OCI-LY7 (cell line): ENCODE data around the gene BASP1. TPM values are rescaled to one million over a fixed set of nuclear protein-coding genes. Genes with fewer than 3 reads are reported as not detected.

Experiments
- BruUV-seq: library from RNA; stranded (reverse); fragments of 400-500 nt; replicated peaks from 2 replicates; lab custom pipeline; 2021; lab: Mats Ljungman, UMichigan
- CTCF ChIA-PET: fragments of 300-600 bp; sonication (Branson Sonifier 250); formaldehyde crosslinking; loops from one replicate; lab custom pipeline; 2022; ENCODE audit warnings: antibody characterized with exemption; ENCODE audit not compliant: unreplicated experiment; lab: Charles Lee
- POLR2A ChIA-PET: fragments of 300-600 bp; sonication (Branson Sonifier 250); formaldehyde crosslinking; loops from one replicate; lab custom pipeline; 2022; ENCODE audit warnings: antibody characterized with exemption; lab: Charles Lee
- DNase-seq: peaks from one replicate; pipeline ENCODE4 v3.0.0-alpha.2; 2015; ENCODE audit warnings: low spot score
- H2AFZ ChIP-seq: fragments of 200-600 bp; sonication (generic), shearing (Covaris generic); 2 replicates; pipeline ENCODE4 v1.6.1; 2014; ENCODE audit warnings: mild to moderate bottlenecking, antibody characterized with exemption, low read length, moderate library complexity
- H3K27ac ChIP-seq: fragments of 200-600 bp; sonication (generic); 2 replicates; pipeline ENCODE4 v1.5.1; 2014; ENCODE audit warnings: mixed run types, low read depth, mild to moderate bottlenecking, moderate library complexity, low read length, inconsistent platforms; ENCODE audit not compliant: poor library complexity, severe bottlenecking
- H3K36me3 ChIP-seq: fragments of 200-600 bp; sonication (generic); 2 replicates; pipeline ENCODE4 v1.6.1; 2014; ENCODE audit warnings: mild to moderate bottlenecking, antibody characterized with exemption, low read length, moderate library complexity, mixed read lengths; ENCODE audit not compliant: insufficient read depth
- H3K4me1 ChIP-seq: fragments of 200-600 bp; sonication (generic); 2 replicates; pipeline ENCODE4 v1.5.1; 2014; ENCODE audit warnings: mild to moderate bottlenecking, low read length; ENCODE audit not compliant: insufficient read depth, poor library complexity, severe bottlenecking
- H3K4me2 ChIP-seq: fragments of 200-600 bp; sonication (generic); 2 replicates; pipeline ENCODE4 v1.6.1; 2014; ENCODE audit warnings: mild to moderate bottlenecking, low read length
- H3K4me3 ChIP-seq: fragments of 200-600 bp; sonication (generic); 2 replicates; pipeline ENCODE4 v1.5.1; 2014; ENCODE audit warnings: mild to moderate bottlenecking, low read depth, low read length; ENCODE audit not compliant: poor library complexity, severe bottlenecking
- H3K79me2 ChIP-seq: fragments of 200-600 bp; sonication (generic); 2 replicates; pipeline ENCODE4 v1.6.1; 2016; ENCODE audit warnings: low read depth, mild to moderate bottlenecking, low read length, moderate library complexity, mixed read lengths; ENCODE audit not compliant: insufficient read depth
- H3K9me2 ChIP-seq: fragments of 200-600 bp; sonication (generic); 2 replicates; pipeline ENCODE4 v1.6.1; 2016; ENCODE audit warnings: mild to moderate bottlenecking, low read length, mixed read lengths; ENCODE audit not compliant: insufficient read depth
- H3K9me3 ChIP-seq: fragments of 200-600 bp; sonication (generic); 2 replicates; pipeline ENCODE4 v1.6.1; 2014; ENCODE audit warnings: mild to moderate bottlenecking, mixed run types, low read length, mixed read lengths
- H4K20me1 ChIP-seq: fragments of 200-600 bp; sonication (generic); 2 replicates; pipeline ENCODE4 v1.6.1; 2014; ENCODE audit warnings: mild to moderate bottlenecking, antibody characterized with exemption, low read length, moderate library complexity, mixed read lengths; ENCODE audit not compliant: insufficient read depth
- EZH2phosphoT487 ChIP-seq: fragments of 200-600 bp; sonication (generic); IDR thresholded peaks from 2 replicates; pipeline ENCODE4 v1.6.1; 2018; ENCODE audit warnings: low read depth, borderline replicate concordance, mild to moderate bottlenecking, mixed run types, antibody characterized with exemption, low read length, moderate library complexity, mixed read lengths
- intact Hi-C: fragments of 100-400 bp; cut with micrococcal nuclease; formaldehyde crosslinking; loops from one replicate; pipeline ENCODE4 v1.10.0; 2022; ENCODE audit not compliant: unreplicated experiment
- total RNA-seq, 2 experiments: library from RNA; depleted of rRNA in 1 of 2; stranded (reverse); fragments of >200 nt in 1 of 2; shearing (Covaris generic) in 1 of 2; gene quantifications; 2 replicates each; pipeline ENCODE4 v1.2.3, GENCODE V29; 2014 to 2022
- TF ChIP-seq, protein P1 (sequence below): fragments of 200-600 bp; sonication (generic); conservative IDR thresholded peaks from 2 replicates; pipeline ENCODE4 v1.5.1; 2014; ENCODE audit warnings: mild to moderate bottlenecking, antibody characterized with exemption, low read length, moderate library complexity, mixed read lengths

The BASP1 gene
- total RNA-seq, 2 experiments from 2014 or later, result 23.4 to 64.8 TPM

DNA sequence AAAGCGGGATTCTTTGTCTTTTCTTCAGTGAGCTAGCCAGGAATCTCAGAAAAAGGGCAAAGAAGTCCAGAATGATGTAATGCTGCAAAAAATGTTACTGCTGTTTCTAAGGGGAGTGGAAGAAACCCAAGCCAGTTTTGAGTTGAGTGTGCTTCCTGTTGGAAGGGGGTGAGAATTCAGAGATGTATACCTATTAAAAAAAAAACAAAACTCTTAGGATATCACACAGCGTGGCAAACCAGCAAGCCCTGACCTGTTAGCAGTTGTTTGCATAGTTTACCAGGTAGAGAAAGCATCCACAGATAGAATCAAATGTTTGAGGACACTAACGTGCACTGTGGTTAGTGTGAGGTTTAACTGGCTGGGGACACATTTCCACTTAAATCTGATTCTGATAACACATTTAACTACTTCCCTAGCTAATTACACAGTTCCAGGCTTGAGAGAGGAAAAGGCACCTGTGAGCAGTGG, 11.4 kb downstream of the BASP1 start:
- intact Hi-C loops, result no loop called here

DNA sequence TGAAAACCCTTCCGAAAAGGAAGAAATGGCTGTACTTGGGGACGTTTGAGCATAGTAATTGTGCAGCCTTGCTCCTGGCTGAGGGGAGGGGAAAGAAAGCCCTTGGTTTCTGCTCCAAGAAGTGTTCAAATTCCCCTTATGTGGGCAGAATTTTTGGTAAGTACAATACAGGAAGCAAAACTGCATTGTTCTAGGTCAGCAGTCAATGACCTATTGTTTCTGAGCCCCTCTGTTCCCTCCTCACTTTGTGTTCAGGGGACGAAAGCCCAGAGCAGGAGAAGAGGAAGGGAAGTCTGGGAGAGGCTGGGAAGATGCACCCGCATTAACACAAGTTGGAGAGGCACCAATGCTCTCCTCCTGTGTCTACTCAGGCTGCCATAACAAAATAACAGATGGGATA, 11.9 kb downstream of the BASP1 start:
- ChIA-PET POLR2A (interaction anchor here (0.6 kb wide), 1 partner anchor 80 kb away, joined by 4 read pairs; no protein-coding TSS in a partner anchor), CTCF (no interaction called here)
- no peak overlapping the region for H3K27ac ChIP-seq
- no peak overlapping the region for H2AFZ ChIP-seq
- peaks cover 16% of the 10 kb centered on the region for H4K20me1 ChIP-seq
- H3K9me2 ChIP-seq, result no peaks in the 10 kb centered on the region
- H3K4me1 ChIP-seq, result peaks cover 30% of the 10 kb centered on the region
- BruUV-seq, result no TSS peak
- no peak for TF ChIP-seq EZH2phosphoT487
- TF ChIP-seq, protein P1, sequence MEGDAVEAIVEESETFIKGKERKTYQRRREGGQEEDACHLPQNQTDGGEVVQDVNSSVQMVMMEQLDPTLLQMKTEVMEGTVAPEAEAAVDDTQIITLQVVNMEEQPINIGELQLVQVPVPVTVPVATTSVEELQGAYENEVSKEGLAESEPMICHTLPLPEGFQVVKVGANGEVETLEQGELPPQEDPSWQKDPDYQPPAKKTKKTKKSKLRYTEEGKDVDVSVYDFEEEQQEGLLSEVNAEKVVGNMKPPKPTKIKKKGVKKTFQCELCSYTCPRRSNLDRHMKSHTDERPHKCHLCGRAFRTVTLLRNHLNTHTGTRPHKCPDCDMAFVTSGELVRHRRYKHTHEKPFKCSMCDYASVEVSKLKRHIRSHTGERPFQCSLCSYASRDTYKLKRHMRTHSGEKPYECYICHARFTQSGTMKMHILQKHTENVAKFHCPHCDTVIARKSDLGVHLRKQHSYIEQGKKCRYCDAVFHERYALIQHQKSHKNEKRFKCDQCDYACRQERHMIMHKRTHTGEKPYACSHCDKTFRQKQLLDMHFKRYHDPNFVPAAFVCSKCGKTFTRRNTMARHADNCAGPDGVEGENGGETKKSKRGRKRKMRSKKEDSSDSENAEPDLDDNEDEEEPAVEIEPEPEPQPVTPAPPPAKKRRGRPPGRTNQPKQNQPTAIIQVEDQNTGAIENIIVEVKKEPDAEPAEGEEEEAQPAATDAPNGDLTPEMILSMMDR, result no peak
- intact Hi-C loops, result no loop called here
- DNase-seq, result no peak
- peaks cover 68% of the 10 kb centered on the region for H3K36me3 ChIP-seq
- no peaks in the 10 kb centered on the region for H3K9me3 ChIP-seq
- peak overlapping the region; percentile 19; the same call in 1 of the 2 replicates for H3K4me2 ChIP-seq
- peaks cover 67% of the 10 kb centered on the region for H3K79me2 ChIP-seq
- H3K4me3 ChIP-seq, result no peak overlapping the region

More for the DNA sequence above, 11.4 kb downstream of the BASP1 start:
- DNase-seq, result no peak
- no peak for TF ChIP-seq EZH2phosphoT487
- CTCF ChIA-PET, result no interaction called here
- BruUV-seq, result no TSS peak
- Histone ChIP-seq H3K9me3 (no peaks in the 10 kb centered on the region), H3K4me1 (peaks cover 34% of the 10 kb centered on the region), H3K27ac (no peak overlapping the region), H3K4me2 (peak overlapping the region; percentile 19; the same call in 1 of the 2 replicates), H3K79me2 (peaks cover 67% of the 10 kb centered on the region), H2AFZ (no peak overlapping the region), H3K36me3 (peaks cover 67% of the 10 kb centered on the region), H4K20me1 (peaks cover 20% of the 10 kb centered on the region), H3K9me2 (no peaks in the 10 kb centered on the region), H3K4me3 (no peak overlapping the region)
- POLR2A ChIA-PET, result interaction anchor here (0.6 to 1.7 kb wide), 2 partner anchors 12 to 80 kb away, joined by 4 to 5 read pairs; partner anchors contain the start of gene BASP1

DNA sequence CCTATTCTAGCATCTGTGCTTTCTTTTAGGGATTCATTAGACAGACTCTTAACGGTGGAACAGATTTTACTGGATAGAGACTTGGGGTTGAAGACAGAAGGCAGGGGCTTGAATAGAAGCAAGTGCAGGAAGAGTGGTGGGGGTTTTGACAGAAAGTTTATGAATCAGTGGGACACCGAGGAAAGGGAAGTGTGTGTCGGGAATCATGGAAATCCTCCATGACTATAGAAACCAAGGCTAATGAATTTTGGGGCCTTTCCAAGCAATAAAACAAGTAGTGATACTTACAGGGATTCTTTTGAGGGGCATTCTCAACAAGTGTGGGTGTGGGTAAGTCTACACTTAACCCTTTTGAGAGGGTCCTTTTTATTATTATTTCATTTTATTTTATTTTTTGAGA, 12.8 kb downstream of the BASP1 start:
- BruUV-seq, result no TSS peak
- no peak overlapping the region for H3K27ac ChIP-seq
- ChIA-PET CTCF (no interaction called here), POLR2A (interaction anchor here (0.7 kb wide), 1 partner anchor 24 kb away, joined by 5 read pairs; no protein-coding TSS in a partner anchor)
- no peaks in the 10 kb centered on the region for H3K9me2 ChIP-seq
- no peak for DNase-seq
- H3K36me3 ChIP-seq, result peaks cover 76% of the 10 kb centered on the region
- H3K4me3 ChIP-seq, result no peak overlapping the region
- TF ChIP-seq, protein P1, result no peak
- TF ChIP-seq EZH2phosphoT487, result no peak
- H3K9me3 ChIP-seq, result no peaks in the 10 kb centered on the region
- peaks cover 21% of the 10 kb centered on the region for H3K4me1 ChIP-seq
- intact Hi-C loops, result no loop called here
- H2AFZ ChIP-seq, result no peak overlapping the region
- H3K4me2 ChIP-seq, result no peak overlapping the region
- peaks cover 10% of the 10 kb centered on the region; the same call in 1 of the 2 replicates for H4K20me1 ChIP-seq
- peaks cover 66% of the 10 kb centered on the region for H3K79me2 ChIP-seq
